GM23338 (cell line): Measurements from ENCODE around the gene COL18A1. TPM values are rescaled to one million over a fixed set of nuclear protein-coding genes. Genes with fewer than 3 reads are reported as not detected.

Experiments
- ATAC-seq: fragments of 200-7000 bp; cut with Tn5 transposase; 3 replicates; pipeline ENCODE4 v1.9.1; 2020
- DNase-seq: peaks from one replicate; pipeline ENCODE4 v3.0.0-alpha.2; 2015; ENCODE audit warnings: low spot score
- H2AFZ ChIP-seq: fragments of 200-600 bp; sonication (generic); 2 replicates; pipeline ENCODE4 v1.8.0; 2016; ENCODE audit warnings: antibody characterized with exemption, mild to moderate bottlenecking, moderate library complexity
- H3F3A ChIP-seq: fragments of 200-600 bp; sonication (generic); replicated peaks from 2 replicates; pipeline ENCODE4 v1.8.0; 2017; ENCODE audit warnings: antibody characterized with exemption, mixed run types, low read depth
- H3K27ac ChIP-seq: fragments of 200-600 bp; sonication (generic); 2 replicates; pipeline ENCODE4 v1.6.1; 2016; ENCODE audit warnings: low read depth
- H3K27me3 ChIP-seq: fragments of 200-600 bp; sonication (generic); 2 replicates; pipeline ENCODE4 v1.8.0; 2016; ENCODE audit warnings: mild to moderate bottlenecking, mixed run types, moderate library complexity; ENCODE audit not compliant: insufficient read depth
- H3K36me3 ChIP-seq: fragments of 200-600 bp; sonication (generic); 2 replicates; pipeline ENCODE4 v1.8.0; 2016; ENCODE audit warnings: mild to moderate bottlenecking; ENCODE audit not compliant: insufficient read depth
- H3K4me1 ChIP-seq: fragments of 200-600 bp; sonication (generic); 2 replicates; pipeline ENCODE4 v1.8.0; 2016; ENCODE audit warnings: mild to moderate bottlenecking, moderate library complexity; ENCODE audit not compliant: insufficient read depth
- H3K4me2 ChIP-seq: fragments of 200-600 bp; sonication (generic); 2 replicates; pipeline ENCODE4 v1.7.1; 2017; ENCODE audit warnings: mixed run types
- H3K4me3 ChIP-seq: fragments of 200-600 bp; sonication (generic); 2 replicates; pipeline ENCODE4 v1.6.1; 2016; ENCODE audit warnings: mixed run types
- H3K79me2 ChIP-seq: fragments of 200-600 bp; sonication (generic); replicated peaks from 2 replicates; pipeline ENCODE4 v1.8.0; 2017; ENCODE audit warnings: mild to moderate bottlenecking; ENCODE audit not compliant: insufficient read depth
- H3K9me2 ChIP-seq: fragments of 200-600 bp; sonication (generic); 2 replicates; pipeline ENCODE4 v1.8.0; 2017; ENCODE audit not compliant: insufficient read depth
- H4K20me1 ChIP-seq: fragments of 200-600 bp; sonication (generic); replicated peaks from 2 replicates; pipeline ENCODE4 v1.8.0; 2017; ENCODE audit warnings: mild to moderate bottlenecking; ENCODE audit not compliant: insufficient read depth
- H3K27ac Mint-ChIP-seq: 2 replicates; pipeline ENCODE4 v1.8.0; 2020; ENCODE audit warnings: inconsistent platforms, mild to moderate bottlenecking, moderate library complexity, mixed read lengths
- H3K27me3 Mint-ChIP-seq: 3 replicates; pipeline ENCODE4 v1.8.0; 2022; ENCODE audit warnings: low read depth, mild to moderate bottlenecking, moderate library complexity, mixed read lengths, inconsistent platforms; ENCODE audit not compliant: insufficient read depth, poor library complexity
- H3K36me3 Mint-ChIP-seq: 3 replicates; pipeline ENCODE4 v1.8.0; 2021; ENCODE audit warnings: low read depth, mild to moderate bottlenecking, inconsistent platforms, moderate library complexity, mixed read lengths
- H3K4me1 Mint-ChIP-seq: 3 replicates; pipeline ENCODE4 v1.8.0; 2020; ENCODE audit warnings: mild to moderate bottlenecking, inconsistent platforms, mixed read lengths
- H3K4me3 Mint-ChIP-seq: 3 replicates; pipeline ENCODE4 v1.8.0; 2021; ENCODE audit warnings: moderate library complexity, mild to moderate bottlenecking, inconsistent platforms, mixed read lengths
- H3K9me3 Mint-ChIP-seq: 3 replicates; pipeline ENCODE4 v1.8.0; 2020; ENCODE audit warnings: moderate library complexity, mild to moderate bottlenecking, inconsistent platforms, mixed read lengths
- CREB1 ChIP-seq: fragments of 250-450 bp; sonication (Bioruptor Pico); IDR thresholded peaks from 2 replicates; pipeline ENCODE4 v1.5.0; 2020; ENCODE audit warnings: low read depth, mild to moderate bottlenecking, moderate library complexity
- EZH2 ChIP-seq: fragments of 200-600 bp; sonication (generic); IDR thresholded peaks from one replicate; pipeline ENCODE4 v1.8.0; 2017; ENCODE audit warnings: antibody characterized with exemption, mild to moderate bottlenecking, low read depth; ENCODE audit not compliant: unreplicated experiment
- NANOG ChIP-seq: IDR thresholded peaks from 2 replicates; pipeline ENCODE4 v1.6.1; 2016; ENCODE audit warnings: antibody characterized with exemption, borderline replicate concordance
- POLR2AphosphoS5 ChIP-seq: IDR thresholded peaks from 2 replicates; pipeline ENCODE4 v1.6.1; 2016; ENCODE audit warnings: antibody characterized with exemption, low read depth
- STAT1 ChIP-seq: IDR thresholded peaks from one replicate; pipeline ENCODE4 v1.6.1; 2016; ENCODE audit warnings: antibody characterized with exemption; ENCODE audit not compliant: unreplicated experiment
- ZNF114 ChIP-seq: fragments of 250-450 bp; sonication (Bioruptor Pico); IDR thresholded peaks from 2 replicates; pipeline ENCODE4 v1.5.0; 2020; ENCODE audit warnings: mild to moderate bottlenecking, moderate library complexity
- ZNF331 ChIP-seq: fragments of 250-450 bp; sonication (Bioruptor Pico); IDR thresholded peaks from 2 replicates; pipeline ENCODE4 v1.5.0; 2020; ENCODE audit warnings: low read depth, mild to moderate bottlenecking, moderate library complexity
- polyA plus RNA-seq: library from polyadenylated mRNA; unstranded; fragments of >200 nt; fragmentation: Nextera tagmentation; extraction: Ambion mirVana; gene quantifications from 2 replicates; pipeline ENCODE4 v1.2.1, GENCODE V29; 2016
- total RNA-seq: library from RNA; depleted of rRNA; stranded (reverse); fragments of >200 nt; shearing (Covaris generic); gene quantifications from 2 replicates; pipeline ENCODE4 v1.2.3, GENCODE V29; 2014
- TF ChIP-seq, protein P1 (sequence below), 2 experiments: fragments of 200-600 bp in 1 of 2; sonication (generic) in 1 of 2; conservative IDR thresholded peaks; 2 replicates each; pipeline versions ENCODE4 v1.5.1 to v1.6.1; 2016 to 2017; ENCODE audit warnings: antibody characterized with exemption in 2 of 2, low read depth in 2 of 2, mild to moderate bottlenecking in 2 of 2, moderate library complexity in 1 of 2
- TF ChIP-seq, protein P2 (sequence below): IDR thresholded peaks from 2 replicates; pipeline ENCODE4 v1.6.1; 2016; ENCODE audit warnings: antibody characterized with exemption
- TF ChIP-seq, protein P3 (sequence below): fragments of 250-450 bp; sonication (Bioruptor Pico); IDR thresholded peaks from 2 replicates; pipeline ENCODE4 v1.5.0; 2020; ENCODE audit warnings: mild to moderate bottlenecking, moderate library complexity

The COL18A1 gene
- total and polyA plus RNA-seq, 2 experiments from 2014 or later, result 38.4 to 430 TPM

DNA sequence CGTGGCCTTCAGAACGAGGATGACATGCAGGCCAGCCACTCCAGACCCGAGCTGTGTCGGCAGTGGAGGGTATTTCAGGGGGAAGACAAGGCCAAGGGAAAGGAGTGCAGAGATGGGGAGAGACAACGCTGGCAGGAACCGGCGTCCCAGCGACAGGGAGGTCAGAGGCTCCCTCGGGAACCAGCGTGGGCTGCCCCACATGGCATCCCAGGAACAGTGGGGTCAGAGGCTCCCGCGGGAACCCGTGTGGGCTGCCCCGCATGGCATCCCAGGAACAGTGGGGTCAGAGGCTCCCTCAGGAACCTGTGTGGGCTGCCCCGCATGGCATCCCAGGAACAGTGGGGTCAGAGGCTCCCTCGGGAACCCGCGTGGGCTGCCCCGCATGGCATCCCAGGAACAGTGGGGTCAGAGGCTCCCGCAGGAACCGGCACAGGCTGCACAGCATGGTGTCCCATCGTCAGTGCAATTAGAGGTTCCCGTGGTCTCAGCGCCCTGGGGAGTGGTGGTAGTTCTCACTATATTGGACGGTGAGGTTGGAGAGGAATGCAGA is 94.3 kb downstream of the COL18A1 start:
- Mint-ChIP-seq H3K4me3 (no peak overlapping the region), H3K27ac (no peak overlapping the region), H3K27me3 (peaks cover 10% of the 10 kb centered on the region), H3K4me1 (no peaks in the 10 kb centered on the region), H3K36me3 (peaks cover 68% of the 10 kb centered on the region), H3K9me3 (no peaks in the 10 kb centered on the region; the same call in 2 of the 3 replicates)
- Histone ChIP-seq H3F3A (0 out of 2 replicates have a peak, but pooled peaks cover 5% of the 10 kb centered on the region), H2AFZ (no peak overlapping the region), H3K4me1 (no peaks in the 10 kb centered on the region), H3K36me3 (peaks cover 9% of the 10 kb centered on the region; the same call in 1 of the 2 replicates), H3K27me3 (no peaks in the 10 kb centered on the region), H3K27ac (no peak overlapping the region), H3K4me2 (no peak overlapping the region), H4K20me1 (no peaks in the 10 kb centered on the region; the same call in 1 of the 2 replicates), H3K79me2 (no peaks in the 10 kb centered on the region), H3K9me2 (no peaks in the 10 kb centered on the region), H3K4me3 (no peak overlapping the region)
- no peak for TF ChIP-seq CREB1 (CRISPR knock-in tag)
- TF ChIP-seq EZH2, result no peak
- TF ChIP-seq, protein P1, sequence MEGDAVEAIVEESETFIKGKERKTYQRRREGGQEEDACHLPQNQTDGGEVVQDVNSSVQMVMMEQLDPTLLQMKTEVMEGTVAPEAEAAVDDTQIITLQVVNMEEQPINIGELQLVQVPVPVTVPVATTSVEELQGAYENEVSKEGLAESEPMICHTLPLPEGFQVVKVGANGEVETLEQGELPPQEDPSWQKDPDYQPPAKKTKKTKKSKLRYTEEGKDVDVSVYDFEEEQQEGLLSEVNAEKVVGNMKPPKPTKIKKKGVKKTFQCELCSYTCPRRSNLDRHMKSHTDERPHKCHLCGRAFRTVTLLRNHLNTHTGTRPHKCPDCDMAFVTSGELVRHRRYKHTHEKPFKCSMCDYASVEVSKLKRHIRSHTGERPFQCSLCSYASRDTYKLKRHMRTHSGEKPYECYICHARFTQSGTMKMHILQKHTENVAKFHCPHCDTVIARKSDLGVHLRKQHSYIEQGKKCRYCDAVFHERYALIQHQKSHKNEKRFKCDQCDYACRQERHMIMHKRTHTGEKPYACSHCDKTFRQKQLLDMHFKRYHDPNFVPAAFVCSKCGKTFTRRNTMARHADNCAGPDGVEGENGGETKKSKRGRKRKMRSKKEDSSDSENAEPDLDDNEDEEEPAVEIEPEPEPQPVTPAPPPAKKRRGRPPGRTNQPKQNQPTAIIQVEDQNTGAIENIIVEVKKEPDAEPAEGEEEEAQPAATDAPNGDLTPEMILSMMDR (conservative IDR thresholded peaks at IDR 0.05; ENCODE audit: low read depth in 2 of 2), result no peak
- TF ChIP-seq STAT1, result no peak
- no peak for TF ChIP-seq ZNF114 (CRISPR knock-in tag)
- no peak for TF ChIP-seq ZNF331 (CRISPR knock-in tag)
- TF ChIP-seq NANOG, result no peak
- TF ChIP-seq, protein P2, sequence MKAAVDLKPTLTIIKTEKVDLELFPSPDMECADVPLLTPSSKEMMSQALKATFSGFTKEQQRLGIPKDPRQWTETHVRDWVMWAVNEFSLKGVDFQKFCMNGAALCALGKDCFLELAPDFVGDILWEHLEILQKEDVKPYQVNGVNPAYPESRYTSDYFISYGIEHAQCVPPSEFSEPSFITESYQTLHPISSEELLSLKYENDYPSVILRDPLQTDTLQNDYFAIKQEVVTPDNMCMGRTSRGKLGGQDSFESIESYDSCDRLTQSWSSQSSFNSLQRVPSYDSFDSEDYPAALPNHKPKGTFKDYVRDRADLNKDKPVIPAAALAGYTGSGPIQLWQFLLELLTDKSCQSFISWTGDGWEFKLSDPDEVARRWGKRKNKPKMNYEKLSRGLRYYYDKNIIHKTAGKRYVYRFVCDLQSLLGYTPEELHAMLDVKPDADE, result no peak
- TF ChIP-seq, protein P3, sequence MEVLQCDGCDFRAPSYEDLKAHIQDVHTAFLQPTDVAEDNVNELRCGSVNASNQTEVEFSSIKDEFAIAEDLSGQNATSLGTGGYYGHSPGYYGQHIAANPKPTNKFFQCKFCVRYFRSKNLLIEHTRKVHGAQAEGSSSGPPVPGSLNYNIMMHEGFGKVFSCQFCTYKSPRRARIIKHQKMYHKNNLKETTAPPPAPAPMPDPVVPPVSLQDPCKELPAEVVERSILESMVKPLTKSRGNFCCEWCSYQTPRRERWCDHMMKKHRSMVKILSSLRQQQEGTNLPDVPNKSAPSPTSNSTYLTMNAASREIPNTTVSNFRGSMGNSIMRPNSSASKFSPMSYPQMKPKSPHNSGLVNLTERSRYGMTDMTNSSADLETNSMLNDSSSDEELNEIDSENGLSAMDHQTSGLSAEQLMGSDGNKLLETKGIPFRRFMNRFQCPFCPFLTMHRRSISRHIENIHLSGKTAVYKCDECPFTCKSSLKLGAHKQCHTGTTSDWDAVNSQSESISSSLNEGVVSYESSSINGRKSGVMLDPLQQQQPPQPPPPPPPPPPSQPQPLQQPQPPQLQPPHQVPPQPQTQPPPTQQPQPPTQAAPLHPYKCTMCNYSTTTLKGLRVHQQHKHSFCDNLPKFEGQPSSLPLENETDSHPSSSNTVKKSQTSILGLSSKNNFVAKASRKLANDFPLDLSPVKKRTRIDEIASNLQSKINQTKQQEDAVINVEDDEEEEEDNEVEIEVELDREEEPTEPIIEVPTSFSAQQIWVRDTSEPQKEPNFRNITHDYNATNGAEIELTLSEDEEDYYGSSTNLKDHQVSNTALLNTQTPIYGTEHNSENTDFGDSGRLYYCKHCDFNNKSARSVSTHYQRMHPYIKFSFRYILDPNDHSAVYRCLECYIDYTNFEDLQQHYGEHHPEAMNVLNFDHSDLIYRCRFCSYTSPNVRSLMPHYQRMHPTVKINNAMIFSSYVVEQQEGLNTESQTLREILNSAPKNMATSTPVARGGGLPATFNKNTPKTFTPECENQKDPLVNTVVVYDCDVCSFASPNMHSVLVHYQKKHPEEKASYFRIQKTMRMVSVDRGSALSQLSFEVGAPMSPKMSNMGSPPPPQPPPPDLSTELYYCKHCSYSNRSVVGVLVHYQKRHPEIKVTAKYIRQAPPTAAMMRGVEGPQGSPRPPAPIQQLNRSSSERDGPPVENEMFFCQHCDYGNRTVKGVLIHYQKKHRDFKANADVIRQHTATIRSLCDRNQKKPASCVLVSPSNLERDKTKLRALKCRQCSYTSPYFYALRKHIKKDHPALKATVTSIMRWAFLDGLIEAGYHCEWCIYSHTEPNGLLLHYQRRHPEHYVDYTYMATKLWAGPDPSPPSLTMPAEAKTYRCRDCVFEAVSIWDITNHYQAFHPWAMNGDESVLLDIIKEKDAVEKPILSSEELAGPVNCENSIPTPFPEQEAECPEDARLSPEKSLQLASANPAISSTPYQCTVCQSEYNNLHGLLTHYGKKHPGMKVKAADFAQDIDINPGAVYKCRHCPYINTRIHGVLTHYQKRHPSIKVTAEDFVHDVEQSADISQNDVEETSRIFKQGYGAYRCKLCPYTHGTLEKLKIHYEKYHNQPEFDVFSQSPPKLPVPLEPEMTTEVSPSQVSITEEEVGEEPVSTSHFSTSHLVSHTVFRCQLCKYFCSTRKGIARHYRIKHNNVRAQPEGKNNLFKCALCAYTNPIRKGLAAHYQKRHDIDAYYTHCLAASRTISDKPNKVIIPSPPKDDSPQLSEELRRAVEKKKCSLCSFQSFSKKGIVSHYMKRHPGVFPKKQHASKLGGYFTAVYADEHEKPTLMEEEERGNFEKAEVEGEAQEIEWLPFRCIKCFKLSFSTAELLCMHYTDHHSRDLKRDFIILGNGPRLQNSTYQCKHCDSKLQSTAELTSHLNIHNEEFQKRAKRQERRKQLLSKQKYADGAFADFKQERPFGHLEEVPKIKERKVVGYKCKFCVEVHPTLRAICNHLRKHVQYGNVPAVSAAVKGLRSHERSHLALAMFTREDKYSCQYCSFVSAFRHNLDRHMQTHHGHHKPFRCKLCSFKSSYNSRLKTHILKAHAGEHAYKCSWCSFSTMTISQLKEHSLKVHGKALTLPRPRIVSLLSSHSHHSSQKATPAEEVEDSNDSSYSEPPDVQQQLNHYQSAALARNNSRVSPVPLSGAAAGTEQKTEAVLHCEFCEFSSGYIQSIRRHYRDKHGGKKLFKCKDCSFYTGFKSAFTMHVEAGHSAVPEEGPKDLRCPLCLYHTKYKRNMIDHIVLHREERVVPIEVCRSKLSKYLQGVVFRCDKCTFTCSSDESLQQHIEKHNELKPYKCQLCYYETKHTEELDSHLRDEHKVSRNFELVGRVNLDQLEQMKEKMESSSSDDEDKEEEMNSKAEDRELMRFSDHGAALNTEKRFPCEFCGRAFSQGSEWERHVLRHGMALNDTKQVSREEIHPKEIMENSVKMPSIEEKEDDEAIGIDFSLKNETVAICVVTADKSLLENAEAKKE (CRISPR knock-in tag), result no peak
- TF ChIP-seq POLR2AphosphoS5, result no peak
- no peak for DNase-seq
- ATAC-seq, result no peak
